Activated naive CD8-positive, alpha-beta T cell treated with anti-CD3 and anti-CD28 coated beads, Interleukin-2, amount 50 U/mL, for 24 hours (primary cell): ENCODE data around the gene FMNL3.
"Not testable (repeated sequence)": the region's sequence is repeated elsewhere in the genome, so short reads cannot be mapped to it uniquely, and the experiment has no call there.

Experiments used
- ATAC-seq: fragments of 150-1000 bp; cut with Tn5 transposase; one replicate; pipeline ENCODE4 v1.10.0; 2021
- DNase-seq: peaks from one replicate; pipeline ENCODE4 v3.0.0; 2021
- H3K27ac Mint-ChIP-seq: one replicate; pipeline ENCODE4 v1.8.0; 2021; ENCODE audit warnings: mild to moderate bottlenecking, mixed read lengths
- H3K27me3 Mint-ChIP-seq: one replicate; pipeline ENCODE4 v1.8.0; 2021; ENCODE audit warnings: mixed read lengths
- H3K36me3 Mint-ChIP-seq: one replicate; pipeline ENCODE4 v1.8.0; 2021; ENCODE audit warnings: low read depth, mixed read lengths
- H3K4me1 Mint-ChIP-seq: one replicate; pipeline ENCODE4 v1.8.0; 2021; ENCODE audit warnings: mixed read lengths
- H3K4me3 Mint-ChIP-seq: one replicate; pipeline ENCODE4 v1.8.0; 2021; ENCODE audit warnings: mild to moderate bottlenecking, moderate library complexity, mixed read lengths
- H3K9me3 Mint-ChIP-seq: one replicate; pipeline ENCODE4 v1.8.0; 2021; ENCODE audit warnings: mixed read lengths

Gene FMNL3

GRCh38 chr12:49730568-49731101 is 23.4 kb upstream of the FMNL3 start:
- no peaks in the 10 kb centered on the region for H3K4me1 Mint-ChIP-seq
- H3K27ac Mint-ChIP-seq, result no peak overlapping the region
- peaks cover 2% of the 10 kb centered on the region for H3K36me3 Mint-ChIP-seq
- DNase-seq (no peak), ATAC-seq (no peak)
- H3K9me3 Mint-ChIP-seq, result no peaks in the 10 kb centered on the region
- H3K27me3 Mint-ChIP-seq, result peaks cover 4% of the 10 kb centered on the region
- H3K4me3 Mint-ChIP-seq, result no peak overlapping the region

- Mint-ChIP-seq H3K4me1 (no peaks in the 10 kb centered on the region), H3K36me3 (peaks cover 2% of the 10 kb centered on the region), H3K27me3 (peaks cover 6% of the 10 kb centered on the region), H3K4me3 (no peak overlapping the region), H3K27ac (no peak overlapping the region), H3K9me3 (no peaks in the 10 kb centered on the region)
- DNase-seq (no peak), ATAC-seq (no peak)
Observed at GRCh38 chr12:49730050-49730449, 22.8 kb upstream of the FMNL3 start.

- no peak for DNase-seq
- Mint-ChIP-seq H3K4me3 (no peak overlapping the region), H3K9me3 (no peaks in the 10 kb centered on the region), H3K36me3 (no peaks in the 10 kb centered on the region), H3K27me3 (peaks cover 14% of the 10 kb centered on the region), H3K27ac (no peak overlapping the region), H3K4me1 (no peaks in the 10 kb centered on the region)
- no peak for ATAC-seq
Observed at GRCh38 chr12:49728446-49728845, 21.2 kb upstream of the FMNL3 start.

GRCh38 chr12:49721355-49721754 is 14.2 kb upstream of the FMNL3 start:
- DNase-seq, ATAC-seq, H3K9me3 Mint-ChIP-seq, H3K36me3 Mint-ChIP-seq, H3K4me3 Mint-ChIP-seq, H3K27ac Mint-ChIP-seq, H3K4me1 Mint-ChIP-seq: not testable (repeated sequence)
- H3K27me3 Mint-ChIP-seq, result peaks cover 14% of the 10 kb centered on the region

GRCh38 chr12:49720214-49720613 is 13.0 kb upstream of the FMNL3 start:
- no peaks in the 10 kb centered on the region for H3K36me3 Mint-ChIP-seq
- H3K27me3 Mint-ChIP-seq, result peaks cover 15% of the 10 kb centered on the region
- no peak overlapping the region for H3K4me3 Mint-ChIP-seq
- DNase-seq, result no peak
- H3K27ac Mint-ChIP-seq, result no peak overlapping the region
- ATAC-seq, result no peak
- no peaks in the 10 kb centered on the region for H3K9me3 Mint-ChIP-seq
- H3K4me1 Mint-ChIP-seq, result no peaks in the 10 kb centered on the region

- H3K36me3 Mint-ChIP-seq, H3K4me1 Mint-ChIP-seq, H3K9me3 Mint-ChIP-seq, DNase-seq, H3K4me3 Mint-ChIP-seq, ATAC-seq, H3K27ac Mint-ChIP-seq: not testable (repeated sequence)
- peaks cover 11% of the 10 kb centered on the region for H3K27me3 Mint-ChIP-seq
Observed at GRCh38 chr12:49717800-49718199, 10.6 kb upstream of the FMNL3 start.

GRCh38 chr12:49716553-49716952 is 9.3 kb upstream of the FMNL3 start:
- Mint-ChIP-seq H3K27ac (no peak overlapping the region), H3K4me1 (no peaks in the 10 kb centered on the region), H3K4me3 (no peak overlapping the region), H3K27me3 (peaks cover 13% of the 10 kb centered on the region), H3K9me3 (no peaks in the 10 kb centered on the region), H3K36me3 (no peaks in the 10 kb centered on the region)
- DNase-seq (no peak), ATAC-seq (no peak)

GRCh38 chr12:49713952-49714351 is 6.7 kb upstream of the FMNL3 start:
- H3K36me3 Mint-ChIP-seq, H3K4me1 Mint-ChIP-seq, H3K4me3 Mint-ChIP-seq, DNase-seq, ATAC-seq, H3K27ac Mint-ChIP-seq, H3K9me3 Mint-ChIP-seq: not testable (repeated sequence)
- H3K27me3 Mint-ChIP-seq, result peaks cover 12% of the 10 kb centered on the region

GRCh38 chr12:49708851-49709250 is 1.6 kb upstream of the FMNL3 start:
- no peak overlapping the region for H3K27ac Mint-ChIP-seq
- DNase-seq, result no peak
- no peaks in the 10 kb centered on the region for H3K9me3 Mint-ChIP-seq
- no peak overlapping the region for H3K4me3 Mint-ChIP-seq
- H3K27me3 Mint-ChIP-seq, result peaks cover 2% of the 10 kb centered on the region
- H3K4me1 Mint-ChIP-seq, result peaks cover 30% of the 10 kb centered on the region
- no peak for ATAC-seq
- H3K36me3 Mint-ChIP-seq, result no peaks in the 10 kb centered on the region

- H3K27ac Mint-ChIP-seq, result peak overlapping the region; percentile 82
- no peaks in the 10 kb centered on the region for H3K9me3 Mint-ChIP-seq
- peaks cover 2% of the 10 kb centered on the region for H3K27me3 Mint-ChIP-seq
- H3K36me3 Mint-ChIP-seq, result no peaks in the 10 kb centered on the region
- peak overlapping the region; percentile 87 for H3K4me3 Mint-ChIP-seq
- peaks cover 41% of the 10 kb centered on the region for H3K4me1 Mint-ChIP-seq
- ATAC-seq (no peak), DNase-seq (no peak)
Observed at GRCh38 chr12:49707812-49708147, 575 bp upstream of the FMNL3 start.

GRCh38 chr12:49706351-49707127 is 666 bp downstream of the FMNL3 start:
- Mint-ChIP-seq H3K27me3 (no peaks in the 10 kb centered on the region), H3K9me3 (no peaks in the 10 kb centered on the region), H3K36me3 (no peaks in the 10 kb centered on the region), H3K27ac (peak overlapping the region; percentile 81), H3K4me1 (peaks cover 53% of the 10 kb centered on the region), H3K4me3 (peak overlapping the region; percentile 87)
- ATAC-seq (peak; percentile 17), DNase-seq (peak; percentile 27)

GRCh38 chr12:49705479-49706134 is 1.6 kb downstream of the FMNL3 start:
- H3K27me3 Mint-ChIP-seq, result no peaks in the 10 kb centered on the region
- peaks cover 3% of the 10 kb centered on the region for H3K36me3 Mint-ChIP-seq

GRCh38 chr12:49703647-49704137 is 3.5 kb downstream of the FMNL3 start:
- peaks cover 6% of the 10 kb centered on the region for H3K36me3 Mint-ChIP-seq
- H3K27ac Mint-ChIP-seq, result peak overlapping the region; percentile 75
- H3K4me3 Mint-ChIP-seq, result peak overlapping the region; percentile 50
- peak; percentile 55 for ATAC-seq
- peaks cover 72% of the 10 kb centered on the region for H3K4me1 Mint-ChIP-seq
- no peaks in the 10 kb centered on the region for H3K27me3 Mint-ChIP-seq
- DNase-seq, result peak; percentile 62
- H3K9me3 Mint-ChIP-seq, result no peaks in the 10 kb centered on the region

More at GRCh38 chr12:49705479-49706134, 1.6 kb downstream of the FMNL3 start:
- DNase-seq (peak; percentile 52), ATAC-seq (no peak)
- no peaks in the 10 kb centered on the region for H3K9me3 Mint-ChIP-seq
- H3K4me1 Mint-ChIP-seq, result peaks cover 58% of the 10 kb centered on the region
- H3K27ac Mint-ChIP-seq, result peak overlapping the region; percentile 81
- peak overlapping the region; percentile 87 for H3K4me3 Mint-ChIP-seq

GRCh38 chr12:49702676-49703215 is 4.5 kb downstream of the FMNL3 start:
- H3K27me3 Mint-ChIP-seq, result no peaks in the 10 kb centered on the region
- no peak for DNase-seq
- H3K36me3 Mint-ChIP-seq, result peaks cover 6% of the 10 kb centered on the region
- peak overlapping the region; percentile 50 for H3K4me3 Mint-ChIP-seq
- H3K27ac Mint-ChIP-seq, result peak overlapping the region; percentile 75
- no peak for ATAC-seq
- H3K9me3 Mint-ChIP-seq, result no peaks in the 10 kb centered on the region
- H3K4me1 Mint-ChIP-seq, result peaks cover 78% of the 10 kb centered on the region

GRCh38 chr12:49702009-49702408 is 5.2 kb downstream of the FMNL3 start:
- Mint-ChIP-seq H3K27me3 (no peaks in the 10 kb centered on the region), H3K27ac (no peak overlapping the region), H3K36me3 (peaks cover 6% of the 10 kb centered on the region), H3K9me3 (no peaks in the 10 kb centered on the region), H3K4me3 (no peak overlapping the region), H3K4me1 (peaks cover 82% of the 10 kb centered on the region)
- DNase-seq (no peak), ATAC-seq (no peak)
